HG03139 (cell line): ENCODE data around the gene FBN1.

ENCODE experiments used
- ATAC-seq: cut with Tn5 transposase; IDR thresholded peaks from one replicate; pipeline ENCODE4 v1.9.1; 2021; ENCODE audit not compliant: unreplicated experiment

The FBN1 gene

GRCh38 chr15:48582452-48583247 lies 62.9 kb downstream of the FBN1 start:
- ATAC-seq, result no peak

DNA sequence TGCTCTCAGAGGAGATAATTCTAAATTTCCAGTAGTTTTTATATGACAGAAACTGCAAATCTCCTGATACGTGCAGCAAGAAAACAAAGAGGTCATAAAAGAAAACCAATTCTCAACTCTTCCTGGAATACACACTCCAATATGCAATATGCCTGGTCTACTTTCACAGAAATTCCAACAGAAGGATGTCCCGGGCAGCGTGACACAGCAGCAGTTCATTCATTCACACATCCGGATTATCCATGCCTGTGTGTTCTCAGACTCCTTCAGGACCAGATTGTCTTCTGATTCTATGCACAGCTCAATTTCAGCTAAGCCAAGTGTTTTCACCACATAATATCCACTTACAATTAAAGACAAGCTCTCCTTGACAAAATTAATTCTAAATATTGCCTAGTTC lies 64.3 kb downstream of the FBN1 start:
- ATAC-seq, result no peak

- no peak for ATAC-seq
Measured at GRCh38 chr15:48580736-48581135, 64.8 kb downstream of the FBN1 start.

DNA sequence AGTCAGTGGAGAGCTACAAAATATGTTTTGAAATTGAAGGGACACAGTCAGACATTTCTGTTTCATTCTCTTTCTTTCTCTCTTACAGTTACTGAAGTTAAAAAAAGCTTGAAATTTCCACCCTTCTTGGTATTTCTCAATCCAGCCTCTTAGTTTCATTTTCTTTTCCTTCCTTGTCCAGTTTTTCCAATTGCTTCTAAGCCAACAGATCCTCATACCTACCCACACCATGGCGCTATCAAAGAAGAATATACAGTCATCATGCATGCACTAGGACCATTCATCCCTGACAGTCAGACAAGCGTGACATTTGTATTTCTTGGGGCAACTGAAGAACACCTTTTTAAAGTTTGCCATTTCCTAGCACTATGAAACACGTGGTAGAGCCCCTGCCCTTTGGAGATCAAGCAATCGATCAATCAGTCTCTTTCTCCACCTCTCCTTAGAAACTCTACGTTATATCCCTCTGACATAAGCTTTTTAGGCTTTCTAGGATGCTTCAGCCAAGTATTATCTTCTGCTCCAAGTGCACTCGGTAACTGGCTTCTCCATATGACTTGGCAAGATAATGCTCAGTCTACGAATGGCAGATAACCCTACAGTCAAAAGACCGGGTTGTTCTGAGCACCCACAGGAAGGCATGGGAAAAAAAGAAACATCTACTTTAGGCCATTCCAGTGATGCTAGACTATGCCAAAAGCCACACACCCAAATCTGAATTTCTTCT lies 65.4 kb downstream of the FBN1 start:
- ATAC-seq, result no peak

GRCh38 chr15:48578965-48579364 lies 66.5 kb downstream of the FBN1 start:
- no peak for ATAC-seq

DNA sequence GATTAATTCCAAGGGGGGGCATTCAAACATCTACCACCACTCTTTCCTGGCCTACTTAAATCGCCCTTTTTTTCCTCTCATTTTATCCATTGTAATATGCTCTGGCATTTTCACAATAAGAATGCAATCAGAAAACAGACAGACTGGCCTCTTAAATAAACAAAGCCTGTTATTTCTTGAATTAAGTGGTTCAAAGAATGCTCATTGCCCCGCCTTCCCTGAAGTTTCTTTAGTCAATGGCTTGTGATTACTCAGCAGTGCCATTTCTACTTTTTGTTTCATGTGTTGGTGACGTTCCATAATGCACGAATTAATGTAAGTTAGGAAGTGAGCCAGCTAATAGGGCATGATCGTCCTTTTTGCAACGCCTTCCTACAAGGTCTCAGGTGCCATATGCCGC lies 68.0 kb downstream of the FBN1 start:
- no peak for ATAC-seq

DNA sequence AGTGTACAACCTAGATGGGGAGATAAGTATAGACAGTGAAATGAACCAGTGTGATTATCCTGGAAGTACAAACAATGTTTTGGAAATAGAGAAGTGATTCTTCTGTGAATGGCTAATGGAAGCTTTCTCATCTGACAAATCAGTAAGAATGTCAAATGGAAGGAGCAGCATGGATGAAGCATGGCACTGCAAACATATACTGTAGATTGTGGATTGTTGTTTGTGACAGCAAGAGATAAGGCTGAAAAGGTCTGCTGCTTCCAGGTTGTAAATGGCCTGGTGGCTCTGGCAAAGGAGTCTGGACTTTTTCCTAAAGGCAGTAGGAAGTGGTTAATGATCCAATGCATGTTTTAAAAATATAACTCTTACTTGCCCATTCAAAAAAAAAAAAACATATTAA lies 71.3 kb downstream of the FBN1 start:
- no peak for ATAC-seq

DNA sequence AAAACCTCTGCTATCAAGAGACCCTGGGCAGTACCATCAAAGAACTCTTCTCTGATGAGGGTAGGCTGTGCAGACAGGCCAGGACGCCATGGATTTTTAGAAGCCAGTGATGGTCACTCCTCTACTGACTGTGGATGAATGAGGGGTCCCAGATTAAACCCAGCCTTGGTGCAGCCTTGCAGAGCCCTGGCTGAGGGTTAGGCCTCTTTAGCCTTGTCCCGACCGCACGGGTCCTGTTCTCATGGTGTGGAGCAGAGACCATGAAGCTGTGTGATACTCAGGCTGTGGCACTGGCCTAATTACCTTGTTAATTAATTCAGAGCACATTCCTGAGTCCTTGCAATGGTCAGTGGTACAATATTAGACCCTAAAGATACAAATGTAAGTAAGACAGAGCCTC lies 71.7 kb downstream of the FBN1 start:
- ATAC-seq, result no peak

- ATAC-seq, result no peak
Measured at GRCh38 chr15:48572823-48573222, 72.7 kb downstream of the FBN1 start.

DNA sequence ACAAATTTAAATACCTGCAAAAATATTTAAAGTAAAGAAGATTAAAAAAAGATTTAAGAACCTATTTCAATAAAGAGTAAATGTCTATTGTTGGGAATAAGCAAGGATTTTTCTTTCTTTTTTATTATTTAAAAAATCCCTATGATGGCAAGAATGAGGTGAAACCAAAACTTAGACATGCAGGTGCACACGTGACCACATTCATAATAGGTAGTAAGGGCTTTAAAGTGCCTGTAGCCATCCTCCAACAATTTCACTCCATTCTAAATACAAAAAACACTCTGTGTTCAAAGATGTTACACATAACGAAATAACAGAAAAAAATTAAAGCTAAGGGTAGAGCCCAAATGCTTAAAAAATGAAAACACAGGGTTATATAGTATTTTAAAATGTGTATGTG lies 74.0 kb downstream of the FBN1 start:
- no peak for ATAC-seq

DNA sequence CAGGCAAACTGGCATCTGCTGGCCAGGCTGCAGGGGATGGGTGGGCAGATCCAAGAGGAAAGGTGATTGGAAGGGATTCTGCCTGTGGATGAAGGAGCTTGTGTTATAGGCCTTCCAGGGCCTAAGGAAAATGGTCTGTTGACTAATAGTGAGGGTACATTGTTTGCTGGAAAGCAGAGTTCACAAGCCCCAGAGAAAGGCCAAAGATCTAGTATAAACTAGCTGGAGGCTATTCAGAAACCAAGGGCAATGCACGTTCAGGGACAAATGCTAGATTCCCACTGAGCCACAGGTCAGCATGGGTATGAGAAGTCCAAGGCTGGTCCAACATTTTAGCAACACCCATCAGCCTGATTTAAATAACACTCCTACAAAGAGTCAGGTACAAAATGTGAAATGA lies 74.7 kb downstream of the FBN1 start:
- no peak for ATAC-seq

DNA sequence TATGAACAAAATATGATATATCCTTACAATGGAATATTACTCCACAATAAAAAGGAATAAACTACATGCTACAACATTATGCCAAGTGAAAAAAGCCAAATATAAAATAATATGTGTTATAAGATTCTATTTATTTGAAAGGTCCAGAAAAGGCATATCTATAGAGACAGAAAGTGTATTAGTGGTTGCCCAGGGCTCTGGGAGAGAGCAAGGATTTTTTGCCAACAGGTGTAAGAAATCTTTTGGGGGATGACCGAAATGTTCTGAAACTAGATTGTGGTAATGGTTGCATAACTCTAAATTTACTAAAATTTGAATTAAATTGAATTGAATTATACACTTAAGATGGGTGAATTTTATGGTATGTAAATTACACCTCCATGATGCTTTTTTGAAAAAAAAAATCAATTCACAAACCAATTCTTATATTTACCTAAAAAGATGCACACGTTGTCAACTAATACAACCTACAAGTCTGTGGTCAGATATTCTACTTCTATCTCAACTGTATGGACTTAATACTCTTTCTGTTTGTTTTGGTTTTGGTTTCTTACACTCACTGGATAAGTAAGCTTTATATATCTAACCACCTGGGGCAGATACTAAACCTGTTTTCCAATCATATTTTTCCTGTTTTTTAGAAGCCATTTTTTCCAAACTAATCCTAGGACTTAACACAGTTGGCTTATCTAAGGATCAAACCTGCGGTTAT lies 75.8 kb downstream of the FBN1 start:
- ATAC-seq, result no peak

DNA sequence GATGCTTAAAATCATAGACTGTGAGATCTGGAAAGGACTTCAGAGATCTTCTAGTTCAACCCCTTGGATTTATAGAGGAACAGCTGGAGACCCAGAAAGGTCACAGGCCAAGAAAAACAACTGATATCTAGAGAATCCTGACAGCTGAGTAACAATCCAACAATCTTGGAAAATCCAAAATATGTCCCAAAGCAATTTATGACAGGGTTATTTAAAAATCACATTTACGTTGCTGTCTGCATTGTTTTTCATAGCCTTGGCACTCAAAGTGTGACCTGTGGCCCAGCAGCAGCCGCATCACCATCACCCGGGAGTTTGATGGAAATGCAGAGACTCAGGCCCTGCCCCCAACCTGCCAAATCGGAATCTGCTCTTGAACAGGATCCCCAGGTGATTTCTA lies 78.8 kb downstream of the FBN1 start:
- ATAC-seq, result no peak

GRCh38 chr15:48565560-48566482 lies 79.7 kb downstream of the FBN1 start:
- no peak for ATAC-seq

GRCh38 chr15:48564690-48565089 lies 80.8 kb downstream of the FBN1 start:
- no peak for ATAC-seq

GRCh38 chr15:48563934-48564333 lies 81.6 kb downstream of the FBN1 start:
- no peak for ATAC-seq

DNA sequence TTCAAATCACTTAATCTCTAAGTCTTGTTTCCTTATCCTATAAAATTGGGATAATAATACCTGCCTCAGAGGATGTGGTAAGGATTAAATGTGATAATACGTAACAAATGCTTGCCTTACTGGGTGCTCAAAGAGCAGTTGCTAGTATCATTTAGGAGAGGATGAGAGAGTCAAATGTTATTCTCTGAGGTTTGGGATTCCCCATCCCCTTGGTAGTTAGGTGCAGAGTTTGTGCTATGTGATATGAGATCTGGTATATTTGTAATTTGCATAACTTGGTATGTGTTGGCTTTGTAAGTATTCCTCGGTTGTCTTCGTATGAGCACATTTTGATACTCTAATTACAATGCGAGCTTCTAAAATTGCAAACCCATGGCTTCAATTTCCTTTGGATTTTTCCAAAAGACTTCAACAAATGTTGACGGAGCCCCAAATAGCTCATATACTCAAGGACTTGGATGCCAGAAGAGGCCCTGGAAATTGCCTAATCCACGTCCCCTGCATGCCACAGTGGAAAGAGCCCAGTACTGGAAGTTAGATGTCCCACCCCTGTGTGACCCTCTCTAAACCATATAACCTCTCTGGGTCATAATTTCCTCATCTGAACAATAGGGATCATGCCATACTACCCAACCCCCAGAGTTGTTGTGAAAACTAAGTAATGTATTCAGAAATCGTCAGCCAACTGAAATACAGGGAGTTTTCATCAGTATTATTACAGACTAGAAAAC lies 85.0 kb downstream of the FBN1 start:
- no peak for ATAC-seq

DNA sequence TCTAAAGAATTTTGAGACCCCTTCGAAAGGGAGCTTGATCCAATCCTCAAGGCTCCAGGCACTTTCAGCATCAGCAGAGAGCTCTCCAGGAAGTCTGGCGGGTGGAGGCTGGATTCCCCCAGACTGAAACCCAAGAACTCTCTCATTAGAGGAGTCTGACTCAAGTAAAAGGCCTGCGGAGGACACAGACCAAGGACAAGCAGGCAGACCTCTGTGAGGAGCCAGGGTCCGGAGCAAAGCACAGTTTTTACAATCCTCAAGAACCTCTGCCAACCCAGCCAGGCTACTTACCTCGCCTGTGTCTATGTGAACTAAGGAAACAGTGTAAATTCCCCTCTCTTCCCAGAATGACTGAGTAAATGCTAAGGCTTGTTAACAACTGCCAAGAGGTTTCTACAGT lies 86.2 kb downstream of the FBN1 start:
- ATAC-seq, result no peak

GRCh38 chr15:48558226-48558625 lies 87.3 kb downstream of the FBN1 start:
- no peak for ATAC-seq

DNA sequence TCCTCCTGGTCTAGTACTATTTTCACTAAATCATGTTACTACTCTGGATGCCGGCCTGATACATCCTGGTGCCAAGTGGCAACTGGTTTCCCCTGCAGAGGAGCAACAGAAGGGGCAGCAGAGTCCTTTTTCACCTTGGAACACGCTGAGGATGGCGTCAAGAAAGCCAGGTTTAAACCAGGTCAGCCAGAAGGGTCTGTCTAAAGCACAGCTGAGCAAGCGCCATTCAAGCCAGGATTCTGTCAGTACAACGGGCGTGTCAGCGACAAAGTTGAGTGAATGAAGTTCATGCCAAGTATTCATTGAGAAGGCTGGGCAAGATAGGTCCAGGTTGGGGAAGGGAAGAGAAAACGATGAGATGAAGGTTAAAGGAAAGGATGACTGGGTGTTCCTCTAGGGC lies 88.2 kb downstream of the FBN1 start:
- no peak for ATAC-seq
